K562 (cell line): ENCODE results near the gene COL15A1.

ENCODE experiments used
- BRF1 ChIP-seq: IDR thresholded peaks from 3 replicates; pipeline ENCODE4 v1.6.1; 2011; ENCODE audit warnings: borderline replicate concordance, mild to moderate bottlenecking; ENCODE audit not compliant: insufficient read length; ENCODE audit errors: extremely low read depth
- CTCF ChIP-seq, 3 experiments: IDR thresholded peaks in 2 of 3; conservative IDR thresholded peaks in 1 of 3; 2 replicates each; pipeline ENCODE4 v1.5.1; 2011 to 2012; ENCODE audit warnings: low read length in 3 of 3, mild to moderate bottlenecking in 3 of 3, control low read depth in 2 of 3, improper control_type of control experiment in 1 of 3, inconsistent platforms in 1 of 3, low read depth in 1 of 3, mixed read lengths in 1 of 3, moderate library complexity in 1 of 3; ENCODE audit not compliant: insufficient read depth in 2 of 3
- EP300 ChIP-seq: IDR thresholded peaks from 2 replicates; pipeline ENCODE4 v1.6.1; 2012; ENCODE audit warnings: low read length, improper control_type of control experiment
- GABPB2 ChIP-seq: fragments of 250-450 bp; sonication (Bioruptor Pico); conservative IDR thresholded peaks from 2 replicates; pipeline ENCODE4 v1.5.1; 2021; ENCODE audit warnings: mild to moderate bottlenecking
- HCFC1 ChIP-seq: IDR thresholded peaks from 2 replicates; pipeline ENCODE4 v1.6.1; 2012; ENCODE audit warnings: low read depth, low read length, improper control_type of control experiment
- MNT ChIP-seq, 2 experiments: fragments of 450-650 bp; conservative IDR thresholded peaks; 2 replicates each; pipeline ENCODE4 v1.6.1; 2017; ENCODE audit warnings: mild to moderate bottlenecking in 2 of 2, moderate library complexity in 2 of 2
- NFRKB ChIP-seq: fragments of 450-650 bp; IDR thresholded peaks from 2 replicates; pipeline ENCODE4 v1.6.1; 2016; ENCODE audit warnings: low read depth
- REST ChIP-seq, 2 experiments: fragments of 450-650 bp; formaldehyde crosslinking in 1 of 2; IDR thresholded peaks; 2 replicates each; pipeline versions ENCODE4 v1.4.0 to v1.6.1; 2014 to 2020; ENCODE audit warnings: mild to moderate bottlenecking in 2 of 2, borderline replicate concordance in 1 of 2, low read depth in 1 of 2
- SMAD4 ChIP-seq: fragments of 250-450 bp; sonication (Bioruptor Pico); conservative IDR thresholded peaks from 2 replicates; pipeline ENCODE4 v1.8.0; 2021; ENCODE audit warnings: inconsistent platforms, mild to moderate bottlenecking, moderate library complexity
- SMARCB1 ChIP-seq: IDR thresholded peaks from 2 replicates; pipeline ENCODE4 v1.6.1; 2011; ENCODE audit warnings: improper control_type of control experiment, low read depth; ENCODE audit not compliant: insufficient read length
- STAT5A ChIP-seq: IDR thresholded peaks from 2 replicates; pipeline ENCODE4 v1.6.1; 2012; ENCODE audit warnings: low read length, inconsistent platforms, borderline replicate concordance
- ZNF124 ChIP-seq: sonication (generic); formaldehyde crosslinking; IDR thresholded peaks from 2 replicates; pipeline ENCODE4 v1.8.1; 2022; ENCODE audit warnings: missing genetic modification reagents

- TF ChIP-seq MNT (conservative IDR thresholded peaks at IDR 0.05), result no peak
- TF ChIP-seq HCFC1, result no peak
- TF ChIP-seq BRF1, result no peak
- TF ChIP-seq ZNF124 (CRISPR knock-in tag), result no peak
- TF ChIP-seq SMARCB1, result no peak
- no peak for TF ChIP-seq EP300
- TF ChIP-seq CTCF (IDR thresholded peaks at IDR 0.05 in 2 of 3, conservative IDR thresholded peaks at IDR 0.05 in 1 of 3; ENCODE audit: insufficient read depth in 2 of 3, low read depth in 1 of 3, low read length in 3 of 3), result no peak
- no peak for TF ChIP-seq NFRKB
- TF ChIP-seq STAT5A, result no peak
- no peak for TF ChIP-seq GABPB2 (CRISPR knock-in tag)
- no peak for TF ChIP-seq REST (IDR thresholded peaks at IDR 0.05; ENCODE audit: borderline replicate concordance)
- no peak for TF ChIP-seq REST (CRISPR knock-in tag; IDR thresholded peaks at IDR 0.05; ENCODE audit: low read depth)
- no peak for TF ChIP-seq SMAD4 (CRISPR knock-in tag)
These were observed 157.6 kb downstream of the COL15A1 start for GRCh38 chr9:99101271-99101670.
